Hepatocyte (in vitro differentiated cells): Measurements from ENCODE around the gene PSMA6. TPM values are rescaled to one million over a fixed set of nuclear protein-coding genes. Genes with fewer than 3 reads are reported as not detected.
A peak's percentile ranks its signal among the peaks of the same experiment; 100 is the strongest.
"Not testable (repeated sequence)": the region's sequence is repeated elsewhere in the genome, so short reads cannot be mapped to it uniquely, and the experiment has no call there.

ENCODE experiments used
- DNase-seq: peaks from one replicate; pipeline ENCODE4 v3.0.0-alpha.2; 2016; ENCODE audit warnings: low spot score
- H2AFZ ChIP-seq: fragments of 200-600 bp; sonication (generic); 2 replicates; pipeline ENCODE4 v1.6.0; 2016; ENCODE audit warnings: antibody characterized with exemption, mild to moderate bottlenecking
- H3K27ac ChIP-seq: fragments of 200-600 bp; sonication (generic); 2 replicates; pipeline ENCODE4 v1.5.1; 2016; ENCODE audit warnings: mild to moderate bottlenecking
- H3K27me3 ChIP-seq: fragments of 200-600 bp; sonication (generic); 2 replicates; pipeline ENCODE4 v1.6.1; 2016
- H3K36me3 ChIP-seq: fragments of 200-600 bp; sonication (generic); replicated peaks from 2 replicates; pipeline ENCODE4 v1.5.1; 2016; ENCODE audit warnings: low read depth; ENCODE audit not compliant: insufficient read depth
- H3K4me1 ChIP-seq: fragments of 200-600 bp; sonication (generic); 2 replicates; pipeline ENCODE4 v1.5.1; 2016; ENCODE audit warnings: mild to moderate bottlenecking, moderate library complexity; ENCODE audit not compliant: insufficient read depth
- H3K4me2 ChIP-seq: fragments of 200-600 bp; sonication (generic); 2 replicates; pipeline ENCODE4 v1.6.0; 2016
- H3K4me3 ChIP-seq: fragments of 200-600 bp; sonication (generic); 2 replicates; pipeline ENCODE4 v1.5.1; 2016; ENCODE audit warnings: mild to moderate bottlenecking
- H3K79me2 ChIP-seq: fragments of 200-600 bp; sonication (generic); 2 replicates; pipeline ENCODE4 v1.6.0; 2017; ENCODE audit warnings: mild to moderate bottlenecking
- H3K9me2 ChIP-seq: fragments of 200-600 bp; sonication (generic); replicated peaks from 2 replicates; pipeline ENCODE4 v1.6.0; 2017; ENCODE audit warnings: mild to moderate bottlenecking; ENCODE audit not compliant: insufficient read depth
- H3K9me3 ChIP-seq: fragments of 200-600 bp; sonication (generic); 2 replicates; pipeline ENCODE4 v1.5.1; 2016; ENCODE audit warnings: low read depth, mild to moderate bottlenecking
- H4K20me1 ChIP-seq: fragments of 200-600 bp; sonication (generic); 2 replicates; pipeline ENCODE4 v1.6.0; 2016; ENCODE audit warnings: mild to moderate bottlenecking; ENCODE audit not compliant: insufficient read depth, poor library complexity, severe bottlenecking
- EZH2 ChIP-seq: fragments of 200-600 bp; sonication (generic); IDR thresholded peaks from 2 replicates; pipeline ENCODE4 v1.6.1; 2016; ENCODE audit warnings: antibody characterized with exemption, mild to moderate bottlenecking, borderline replicate concordance
- EZH2phosphoT487 ChIP-seq: fragments of 200-600 bp; sonication (generic); IDR thresholded peaks from one replicate; pipeline ENCODE4 v1.6.1; 2018; ENCODE audit warnings: antibody characterized with exemption, mild to moderate bottlenecking, low read depth, moderate library complexity; ENCODE audit not compliant: unreplicated experiment, severe bottlenecking
- WGBS: methylation state at CpG from one replicate; pipeline ENCODE4 v1.1.6; 2016; ENCODE audit warnings: low lambda C conversion rate; ENCODE audit errors: missing lambda C conversion rate; 5-methylcytosine and 5-hydroxymethylcytosine counted together
- polyA plus RNA-seq: library from polyadenylated mRNA; unstranded; fragments of >200 nt; fragmentation: Nextera tagmentation; extraction: Ambion mirVana; gene quantifications from 2 replicates; pipeline ENCODE4 v1.2.1, GENCODE V29; 2016
- total RNA-seq: library from RNA; depleted of rRNA; stranded (reverse); fragments of >200 nt; gene quantifications from 2 replicates; pipeline ENCODE4 v1.2.3, GENCODE V29; 2014
- TF ChIP-seq, protein P1 (sequence below): fragments of 200-600 bp; sonication (generic); IDR thresholded peaks from 2 replicates; pipeline ENCODE4 v1.5.1; 2016; ENCODE audit warnings: antibody characterized with exemption, mild to moderate bottlenecking; ENCODE audit not compliant: poor library complexity

PSMA6 gene
- total and polyA plus RNA-seq, 2 experiments from 2014 or later, result 228 to 260 TPM

DNA sequence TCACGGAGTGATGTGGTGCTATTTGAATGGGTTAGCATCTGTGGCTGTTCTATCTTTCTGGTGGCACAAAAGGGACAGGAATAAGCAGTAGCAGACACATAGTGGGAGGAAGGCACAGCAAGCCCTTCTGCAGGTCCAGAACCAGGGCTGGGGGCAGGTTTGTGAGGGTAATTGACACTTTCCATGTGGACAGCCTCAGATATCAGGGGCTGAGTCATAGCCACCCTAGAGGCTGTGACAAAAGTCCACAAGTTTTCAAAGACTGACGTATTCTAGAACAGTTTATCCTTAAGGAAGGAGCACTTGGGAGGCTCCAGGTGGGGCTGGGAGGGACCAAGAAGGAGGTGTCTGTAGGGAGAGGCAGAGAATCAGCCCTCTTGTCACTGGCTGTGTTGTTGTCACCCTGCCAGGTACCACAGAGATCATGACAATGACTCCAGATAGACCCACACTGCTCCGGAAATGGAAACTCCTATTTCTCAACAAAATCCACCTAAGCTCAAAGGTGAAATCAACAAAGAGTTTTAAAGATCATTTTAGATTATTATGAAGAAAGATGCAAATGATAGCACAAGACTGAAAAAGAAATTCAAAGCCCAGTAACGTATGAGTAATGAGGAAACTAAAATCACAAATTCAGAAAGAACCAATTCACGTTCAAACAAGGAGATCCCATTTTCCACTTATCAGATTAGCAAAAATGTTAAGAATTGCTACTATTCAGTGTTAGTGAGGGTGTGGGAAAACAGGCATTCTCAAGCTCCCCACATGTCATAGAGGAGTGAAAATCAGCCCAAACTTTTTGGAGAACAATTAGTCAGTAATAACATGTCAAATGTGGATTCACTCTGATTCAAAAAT is 64.0 kb downstream of the PSMA6 start:
- H4K20me1 ChIP-seq, result no peaks in the 10 kb centered on the region
- H3K9me2 ChIP-seq, result no peaks in the 10 kb centered on the region
- H3K27ac ChIP-seq, result peak overlapping the region; percentile 76
- WGBS, result 32% methylated on average over 5 of the region's 5 CpGs
- no peaks in the 10 kb centered on the region for H3K36me3 ChIP-seq
- H3K4me2 ChIP-seq, result peak overlapping the region; percentile 17
- H3K9me3 ChIP-seq, result no peaks in the 10 kb centered on the region
- H2AFZ ChIP-seq, result no peak overlapping the region
- H3K4me1 ChIP-seq, result peaks cover 21% of the 10 kb centered on the region
- H3K27me3 ChIP-seq, result no peaks in the 10 kb centered on the region
- no peaks in the 10 kb centered on the region for H3K79me2 ChIP-seq
- no peak overlapping the region for H3K4me3 ChIP-seq
- no peak for TF ChIP-seq EZH2phosphoT487
- TF ChIP-seq, protein P1, sequence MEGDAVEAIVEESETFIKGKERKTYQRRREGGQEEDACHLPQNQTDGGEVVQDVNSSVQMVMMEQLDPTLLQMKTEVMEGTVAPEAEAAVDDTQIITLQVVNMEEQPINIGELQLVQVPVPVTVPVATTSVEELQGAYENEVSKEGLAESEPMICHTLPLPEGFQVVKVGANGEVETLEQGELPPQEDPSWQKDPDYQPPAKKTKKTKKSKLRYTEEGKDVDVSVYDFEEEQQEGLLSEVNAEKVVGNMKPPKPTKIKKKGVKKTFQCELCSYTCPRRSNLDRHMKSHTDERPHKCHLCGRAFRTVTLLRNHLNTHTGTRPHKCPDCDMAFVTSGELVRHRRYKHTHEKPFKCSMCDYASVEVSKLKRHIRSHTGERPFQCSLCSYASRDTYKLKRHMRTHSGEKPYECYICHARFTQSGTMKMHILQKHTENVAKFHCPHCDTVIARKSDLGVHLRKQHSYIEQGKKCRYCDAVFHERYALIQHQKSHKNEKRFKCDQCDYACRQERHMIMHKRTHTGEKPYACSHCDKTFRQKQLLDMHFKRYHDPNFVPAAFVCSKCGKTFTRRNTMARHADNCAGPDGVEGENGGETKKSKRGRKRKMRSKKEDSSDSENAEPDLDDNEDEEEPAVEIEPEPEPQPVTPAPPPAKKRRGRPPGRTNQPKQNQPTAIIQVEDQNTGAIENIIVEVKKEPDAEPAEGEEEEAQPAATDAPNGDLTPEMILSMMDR, result no peak
- TF ChIP-seq EZH2, result no peak
- peak; percentile 86 for DNase-seq

DNA sequence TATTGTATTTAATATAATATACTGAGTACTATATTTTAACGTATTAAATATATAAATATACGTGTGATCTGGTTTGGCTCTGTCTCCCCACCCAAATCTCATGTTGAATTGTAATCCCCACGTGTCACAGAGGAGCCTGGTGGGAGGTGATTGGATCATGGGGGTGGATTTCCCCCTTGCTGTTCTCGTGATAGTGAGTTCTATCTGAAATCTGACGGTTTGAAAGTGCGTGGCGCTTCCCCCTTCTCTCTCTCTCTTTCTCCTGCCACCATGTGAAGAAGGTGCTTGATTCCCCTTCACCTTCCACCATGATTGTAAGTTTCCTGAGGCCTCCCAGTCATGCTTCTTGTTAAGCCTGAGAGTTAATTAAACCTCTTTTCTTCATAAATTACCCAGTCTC is 67.5 kb downstream of the PSMA6 start:
- H3K27me3 ChIP-seq, H3K36me3 ChIP-seq, H3K27ac ChIP-seq, H3K9me3 ChIP-seq, H3K79me2 ChIP-seq, DNase-seq, H3K4me2 ChIP-seq, H2AFZ ChIP-seq, H3K4me3 ChIP-seq, H3K9me2 ChIP-seq, H4K20me1 ChIP-seq: not testable (repeated sequence)
- 83% methylated on average over 7 of the region's 7 CpGs for WGBS
- peaks cover 15% of the 10 kb centered on the region for H3K4me1 ChIP-seq

DNA sequence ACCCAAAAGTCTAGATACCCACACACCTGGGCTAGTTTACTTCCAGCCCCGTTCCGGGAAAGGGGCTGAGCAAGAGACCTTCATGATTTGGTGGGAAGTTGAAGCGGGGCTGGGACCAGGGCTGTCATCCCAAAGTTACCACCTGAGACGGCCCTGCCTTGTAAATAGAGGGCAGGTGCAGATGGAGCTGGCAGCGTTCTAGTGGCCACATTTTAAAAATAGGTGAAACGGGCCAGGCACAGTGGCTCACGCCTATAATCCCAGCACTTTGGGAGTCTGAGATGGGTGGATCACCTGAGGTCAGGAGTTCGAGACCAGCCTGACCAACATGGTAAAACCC is 68.9 kb downstream of the PSMA6 start:
- Histone ChIP-seq H3K9me2 (no peaks in the 10 kb centered on the region), H3K4me2 (no peak overlapping the region), H3K36me3 (no peaks in the 10 kb centered on the region), H3K27me3 (no peaks in the 10 kb centered on the region), H4K20me1 (no peaks in the 10 kb centered on the region), H3K27ac (no peak overlapping the region), H3K9me3 (no peaks in the 10 kb centered on the region), H3K4me3 (no peak overlapping the region), H2AFZ (no peak overlapping the region), H3K79me2 (no peaks in the 10 kb centered on the region), H3K4me1 (peaks cover 19% of the 10 kb centered on the region)
- no peak for DNase-seq
- TF ChIP-seq EZH2phosphoT487, result no peak
- no peak for TF ChIP-seq EZH2
- TF ChIP-seq, protein P1, result no peak
- WGBS, result 89% methylated on average over 8 of the region's 8 CpGs

DNA sequence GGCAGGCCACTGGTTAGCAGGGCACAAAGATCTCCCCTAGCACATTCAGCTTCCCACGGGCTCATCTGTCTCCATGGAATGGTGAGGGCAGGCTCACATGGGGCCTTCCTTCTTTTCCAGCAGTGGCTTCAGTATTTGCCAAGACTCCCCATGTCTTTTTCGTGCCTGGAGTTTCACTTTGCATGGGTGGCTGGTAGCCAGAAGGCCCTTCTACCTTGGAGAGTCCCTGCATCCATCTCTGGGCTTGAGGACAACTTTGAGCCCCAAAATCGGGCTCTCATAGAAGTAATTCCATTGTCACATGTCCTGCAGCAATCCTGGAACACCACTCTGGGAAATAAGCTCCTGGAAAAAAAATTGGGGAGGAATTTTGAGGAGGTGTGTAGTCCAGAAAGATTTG is 70.3 kb downstream of the PSMA6 start:
- 85% methylated on average over 3 of the region's 3 CpGs for WGBS
- TF ChIP-seq EZH2, result no peak
- peaks cover 19% of the 10 kb centered on the region for H3K4me1 ChIP-seq
- H3K9me3 ChIP-seq, result no peaks in the 10 kb centered on the region
- no peak overlapping the region for H2AFZ ChIP-seq
- H3K27ac ChIP-seq, result no peak overlapping the region
- no peaks in the 10 kb centered on the region for H4K20me1 ChIP-seq
- DNase-seq, result no peak
- H3K27me3 ChIP-seq, result no peaks in the 10 kb centered on the region
- H3K79me2 ChIP-seq, result no peaks in the 10 kb centered on the region
- H3K4me3 ChIP-seq, result no peak overlapping the region
- H3K9me2 ChIP-seq, result no peaks in the 10 kb centered on the region
- no peak overlapping the region for H3K4me2 ChIP-seq
- H3K36me3 ChIP-seq, result no peaks in the 10 kb centered on the region
